H1 (cell line): ENCODE results near the gene NINJ2. TPM values are rescaled to one million over a fixed set of nuclear protein-coding genes. Genes with fewer than 3 reads are reported as not detected.

Source experiments
- polyA plus RNA-seq, 7 experiments: library from polyadenylated mRNA; depleted of rRNA in 3 of 7; stranded (reverse) in 5 of 7; unstranded in 2 of 7; fragments of >200 nt in 5 of 7; fragments of 200-250 nt in 2 of 7; gene quantifications; 1 replicate in 5 of 7; 2 replicates in 1 of 7; 4 replicates in 1 of 7; pipeline versions ENCODE4 v1.2.1 to v1.2.3, GENCODE V29; 2011 to 2013; ENCODE audit warnings: missing spikeins in 2 of 7, mixed read lengths in 2 of 7
- small RNA-seq: library from polyadenylated mRNA; stranded (forward); fragments of <200 nt; extraction: miRNeasy Mini kit (QIAGEN cat#:217004); gene quantifications from one replicate; pipeline ENCODE3, GENCODE V24; 2013; ENCODE audit not compliant: insufficient read depth
- total RNA-seq: library from RNA; stranded (reverse); fragmentation: NEBNext Ultra II Directional; extraction: Animal tissue kit (Norgen Biotek cat#: 25700); gene quantifications from 2 replicates; pipeline ENCODE4 v1.2.1, GENCODE V29; 2021

NINJ2 gene
- total and polyA plus RNA-seq, 2 of the 8 experiments (the other 6 are each of a cell fraction or from before 2014, with no cell fraction given) = 1.4 TPM; not detected in 1

Small RNA genes within 50 kb of the gene (small RNA-seq; reads per million reads assigned to genes)
- gene RNU7-103P = not detected

Other genes with a start within 250 kb of the NINJ2 start
- gene B4GALNT3, start 203.5 kb downstream of the NINJ2 start, total RNA-seq = 20.3 and 20.4 TPM in 2 replicates
- 12.5 and 14.9 TPM in 2 replicates for gene B4GALNT3, start 203.5 kb downstream of the NINJ2 start, polyA plus RNA-seq (2011; rRNA removed)
- gene WNK1, start 89.1 kb upstream of the NINJ2 start, total RNA-seq = 151 and 157 TPM in 2 replicates
- 65.6 and 88.2 TPM in 2 replicates for gene WNK1, start 89.1 kb upstream of the NINJ2 start, polyA plus RNA-seq (2011; rRNA removed)